ENCODE results near the gene MCM9.

MCM9 gene

GRCh38 chr6:118781897-118782296 lies 153.1 kb downstream of the MCM9 start:
- DNase-seq (ENCODE audit: extremely low spot score), result no peak
- CTCF ChIA-PET, result no interaction called here
- no peak for TF ChIP-seq CTCF (IDR thresholded peaks at IDR 0.05; ENCODE audit: control extremely low read depth, extremely low read depth, low read depth, missing control alignments)
- POLR2A ChIA-PET, result no interaction called here

- ChIA-PET CTCF (interaction anchor here (0.9 to 7.0 kb wide), 3 partner anchors 8 to 215 kb away, joined by 4 to 63 read pairs (median 12); no protein-coding TSS in a partner anchor), POLR2A (no interaction called here)
- DNase-seq (ENCODE audit: extremely low spot score), result no peak
- TF ChIP-seq CTCF (IDR thresholded peaks at IDR 0.05; ENCODE audit: control extremely low read depth, extremely low read depth, low read depth, missing control alignments), result no peak
Measured at GRCh38 chr6:118780668-118781067, 154.3 kb downstream of the MCM9 start.

GRCh38 chr6:118776607-118777549 lies 158.1 kb downstream of the MCM9 start:
- CTCF ChIA-PET, result interaction anchor here (0.7 to 7.0 kb wide), 9 partner anchors 8 to 494 kb away, joined by 3 to 63 read pairs (median 4); partner anchors contain the start of gene CEP85L
- TF ChIP-seq CTCF (IDR thresholded peaks at IDR 0.05; ENCODE audit: control extremely low read depth, extremely low read depth, low read depth, missing control alignments), result peak; percentile 65
- peak; percentile 71 for DNase-seq (ENCODE audit: extremely low spot score)
- POLR2A ChIA-PET, result no interaction called here

- ChIA-PET CTCF (interaction anchor here (1.0 to 7.0 kb wide), 6 partner anchors 10 to 210 kb away, joined by 3 to 63 read pairs (median 5); no protein-coding TSS in a partner anchor), POLR2A (no interaction called here)
- DNase-seq (ENCODE audit: extremely low spot score), result no peak
- no peak for TF ChIP-seq CTCF (IDR thresholded peaks at IDR 0.05; ENCODE audit: control extremely low read depth, extremely low read depth, low read depth, missing control alignments)
Measured at GRCh38 chr6:118775381-118775780, 159.6 kb downstream of the MCM9 start.

- ChIA-PET POLR2A (no interaction called here), CTCF (interaction anchor here (1.0 to 7.0 kb wide), 4 partner anchors 13 to 209 kb away, joined by 3 to 63 read pairs (median 4); no protein-coding TSS in a partner anchor)
- TF ChIP-seq CTCF (IDR thresholded peaks at IDR 0.05; ENCODE audit: control extremely low read depth, extremely low read depth, low read depth, missing control alignments), result no peak
- DNase-seq (ENCODE audit: extremely low spot score), result no peak
Measured at GRCh38 chr6:118774581-118774980, 160.4 kb downstream of the MCM9 start.

GRCh38 chr6:118772886-118773285 lies 162.1 kb downstream of the MCM9 start:
- CTCF ChIA-PET, result interaction anchor here (0.7 to 1.1 kb wide), 3 partner anchors 17 to 209 kb away, joined by 3 read pairs; no protein-coding TSS in a partner anchor
- TF ChIP-seq CTCF (IDR thresholded peaks at IDR 0.05; ENCODE audit: control extremely low read depth, extremely low read depth, low read depth, missing control alignments), result no peak
- no peak for DNase-seq (ENCODE audit: extremely low spot score)
- POLR2A ChIA-PET, result no interaction called here
